ENCODE measurements around the gene LMF1. TPM values are rescaled to one million over a fixed set of nuclear protein-coding genes. Genes with fewer than 3 reads are reported as not detected.

The LMF1 gene
- total RNA-seq, 1 experiment from 2014 or later: 25.9 TPM

DNA sequence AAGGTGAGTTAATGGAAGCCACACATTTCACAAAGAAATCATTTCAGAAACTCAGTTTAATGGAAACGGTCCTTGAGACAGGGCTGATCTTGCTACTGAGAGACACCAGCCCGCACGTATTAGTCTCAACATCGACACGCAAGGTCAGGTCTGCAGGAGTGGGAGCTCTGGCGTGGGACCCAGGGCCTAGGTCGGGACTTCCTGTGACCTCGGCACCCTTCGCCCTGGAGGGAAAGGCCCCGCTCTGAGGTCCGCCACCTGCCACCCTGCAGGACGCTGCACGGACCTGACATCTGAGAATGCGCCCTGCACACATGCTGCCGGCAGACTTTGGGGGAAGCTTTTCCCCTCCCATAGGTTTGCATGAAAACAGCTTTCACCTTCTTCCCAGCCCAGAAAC is 59.7 kb downstream of the LMF1 start:
- no peak for DNase-seq (ENCODE audit: low spot score)
- in situ Hi-C loops (cut with HindIII; ENCODE audit: low sequenced_read_pairs): loop anchor here (10.0 kb wide), 1 partner anchor 74 kb away; the partner anchor contains the start of gene SOX8

DNA sequence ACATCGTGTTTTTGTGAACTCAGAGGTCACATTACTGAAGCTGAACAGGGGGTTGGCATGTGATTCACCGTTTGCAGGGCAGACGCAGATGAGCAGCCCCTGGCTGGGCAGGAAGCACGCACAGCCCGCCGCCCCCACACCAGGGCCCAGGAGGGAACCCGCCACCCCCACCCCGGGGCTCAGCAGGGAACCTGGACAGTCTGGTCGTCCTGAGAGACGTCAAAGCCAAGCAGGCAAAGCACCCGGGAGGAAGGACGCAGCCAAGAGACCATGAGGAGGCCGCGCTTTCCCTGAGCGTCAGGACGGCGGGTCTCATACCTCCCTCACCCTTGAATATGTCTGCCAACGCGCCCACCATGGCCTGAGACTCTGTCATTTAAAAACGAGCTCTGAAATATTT is 60.6 kb downstream of the LMF1 start:
- in situ Hi-C loops (cut with HindIII; ENCODE audit: low sequenced_read_pairs): loop anchor here (10.0 kb wide), 1 partner anchor 75 kb away; the partner anchor contains the start of gene SOX8

DNA sequence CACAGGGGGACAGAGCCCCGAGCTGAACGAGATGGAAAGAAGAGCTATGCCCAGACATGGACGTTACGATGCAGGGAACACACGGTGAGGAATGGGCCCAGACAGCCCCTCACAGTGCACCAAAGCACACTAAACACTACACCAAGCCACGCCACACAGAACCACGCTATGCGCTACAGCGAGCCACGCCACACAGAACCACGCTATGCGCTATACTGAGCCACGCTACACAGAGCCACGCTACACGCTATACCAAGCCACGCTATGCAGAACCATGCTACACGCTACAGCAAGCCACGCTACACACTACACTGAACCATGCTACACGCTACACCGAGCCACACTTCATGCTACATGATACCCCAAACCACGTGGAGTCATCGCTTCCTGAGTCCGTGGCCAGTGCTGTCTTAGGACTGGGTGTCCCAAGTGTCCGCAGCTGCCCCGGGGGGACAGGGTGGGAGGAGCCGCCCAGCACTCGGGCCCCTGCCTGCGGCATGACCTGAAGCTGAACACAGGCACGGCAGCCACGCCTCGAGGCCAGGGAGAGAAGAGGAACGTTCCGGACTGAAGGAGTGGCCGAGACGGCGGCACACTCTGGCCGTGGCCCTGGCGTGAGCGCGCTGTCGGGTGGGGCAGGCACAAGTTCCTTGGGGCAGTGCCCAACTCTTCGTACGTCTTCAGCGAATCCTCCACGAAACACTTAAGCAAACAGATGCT is 61.3 kb downstream of the LMF1 start:
- no peak for DNase-seq (ENCODE audit: low spot score)
- in situ Hi-C loops (cut with HindIII; ENCODE audit: low sequenced_read_pairs): no loop called here

More for the DNA sequence above, 60.6 kb downstream of the LMF1 start:
- no peak for DNase-seq (ENCODE audit: low spot score)

DNA sequence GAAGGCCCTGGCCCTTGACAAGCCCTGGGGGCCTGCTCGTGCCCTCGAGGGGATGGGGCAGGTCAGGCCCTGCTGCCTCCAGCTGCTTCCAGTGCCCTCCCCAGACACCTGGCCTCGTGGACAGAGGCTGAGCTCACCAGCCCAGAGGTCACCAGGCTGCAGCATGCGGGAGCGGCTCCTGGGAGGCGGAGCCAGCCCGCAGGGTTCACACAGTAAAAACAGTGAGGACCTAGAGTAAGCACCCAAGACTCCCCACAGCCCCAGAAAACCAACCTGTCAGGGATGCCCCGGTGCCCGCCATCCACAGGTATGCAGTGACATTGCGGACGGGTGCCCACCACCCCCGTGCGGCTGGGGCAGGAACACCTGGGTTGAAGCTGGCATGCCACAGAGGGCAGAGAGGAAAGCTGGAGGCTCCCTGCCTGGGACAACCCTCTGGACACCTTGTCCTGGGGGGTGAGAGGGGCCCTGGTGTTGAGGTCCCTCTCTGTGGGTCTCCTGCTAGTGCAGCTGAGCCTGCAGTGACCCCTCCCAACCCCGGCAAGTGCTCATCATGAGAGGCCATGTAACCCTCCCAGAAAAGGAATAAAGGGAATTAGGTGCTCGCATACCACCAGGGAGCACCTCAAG is 62.1 kb downstream of the LMF1 start:
- DNase-seq (ENCODE audit: low spot score): no peak
- in situ Hi-C loops (cut with HindIII; ENCODE audit: low sequenced_read_pairs): no loop called here

DNA sequence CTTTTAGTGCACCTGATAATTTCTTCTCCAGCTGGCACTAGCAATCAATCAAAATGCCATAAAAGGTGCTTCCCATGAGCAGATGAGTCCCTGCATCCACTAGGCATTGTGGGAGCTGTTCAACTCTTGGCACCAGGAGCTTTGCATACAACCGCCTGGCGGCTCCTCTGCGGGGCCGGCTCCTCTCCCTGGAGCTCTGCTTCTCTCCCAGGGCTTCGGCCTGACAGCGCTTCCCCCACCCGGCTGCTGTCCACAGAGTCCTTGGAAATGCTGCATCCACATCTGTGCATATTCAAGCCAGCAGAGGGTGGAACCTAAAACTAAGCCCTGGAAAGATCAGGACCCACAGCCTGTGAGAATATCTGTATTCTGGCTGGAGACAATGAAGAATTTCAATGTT is 62.9 kb downstream of the LMF1 start:
- in situ Hi-C loops (cut with HindIII; ENCODE audit: low sequenced_read_pairs): no loop called here

DNA sequence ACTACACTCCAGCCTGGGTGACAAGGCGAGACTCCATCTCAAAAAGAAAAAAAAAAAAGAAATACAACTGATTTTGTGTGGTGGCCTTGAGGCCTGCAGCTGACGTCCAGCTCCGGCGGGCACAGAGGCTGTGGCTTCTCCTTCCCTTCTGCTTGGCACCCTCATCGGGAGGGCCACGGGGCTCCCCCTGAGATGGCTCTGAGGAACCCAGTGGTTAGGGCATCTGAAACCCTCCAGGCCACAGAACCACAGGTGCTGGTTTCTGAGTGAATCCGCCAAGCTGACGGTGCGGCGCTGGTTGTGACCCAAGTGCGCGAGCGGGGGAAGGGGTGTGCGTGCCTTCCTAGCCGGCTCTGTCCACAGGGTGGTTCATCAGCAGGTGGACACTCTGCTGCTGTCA is 63.4 kb downstream of the LMF1 start:
- in situ Hi-C loops (cut with HindIII; ENCODE audit: low sequenced_read_pairs): no loop called here
- DNase-seq (ENCODE audit: low spot score): no peak

More for the DNA sequence above, 62.9 kb downstream of the LMF1 start:
- DNase-seq (ENCODE audit: low spot score): no peak

DNA sequence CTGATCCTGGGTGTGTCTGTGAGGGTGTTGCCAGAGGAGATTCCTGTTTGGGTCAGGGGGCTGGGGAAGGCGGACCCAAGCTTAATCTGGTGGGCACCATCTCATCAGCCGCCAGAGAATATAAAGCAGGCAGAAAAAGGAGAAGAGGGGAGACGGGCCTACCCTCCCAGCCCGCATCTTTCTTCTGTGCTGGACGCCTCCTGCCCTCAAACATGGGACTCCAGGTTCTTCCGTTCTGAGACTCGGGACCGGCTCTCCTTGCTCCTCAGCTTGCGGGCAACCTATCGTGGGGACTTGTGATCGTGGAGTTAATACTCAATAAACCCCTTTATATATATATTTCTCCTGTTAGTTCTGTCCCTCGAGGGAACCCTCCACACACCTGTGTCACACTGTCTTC is 64.5 kb downstream of the LMF1 start:
- no peak for DNase-seq (ENCODE audit: low spot score)
- in situ Hi-C loops (cut with HindIII; ENCODE audit: low sequenced_read_pairs): no loop called here

DNA sequence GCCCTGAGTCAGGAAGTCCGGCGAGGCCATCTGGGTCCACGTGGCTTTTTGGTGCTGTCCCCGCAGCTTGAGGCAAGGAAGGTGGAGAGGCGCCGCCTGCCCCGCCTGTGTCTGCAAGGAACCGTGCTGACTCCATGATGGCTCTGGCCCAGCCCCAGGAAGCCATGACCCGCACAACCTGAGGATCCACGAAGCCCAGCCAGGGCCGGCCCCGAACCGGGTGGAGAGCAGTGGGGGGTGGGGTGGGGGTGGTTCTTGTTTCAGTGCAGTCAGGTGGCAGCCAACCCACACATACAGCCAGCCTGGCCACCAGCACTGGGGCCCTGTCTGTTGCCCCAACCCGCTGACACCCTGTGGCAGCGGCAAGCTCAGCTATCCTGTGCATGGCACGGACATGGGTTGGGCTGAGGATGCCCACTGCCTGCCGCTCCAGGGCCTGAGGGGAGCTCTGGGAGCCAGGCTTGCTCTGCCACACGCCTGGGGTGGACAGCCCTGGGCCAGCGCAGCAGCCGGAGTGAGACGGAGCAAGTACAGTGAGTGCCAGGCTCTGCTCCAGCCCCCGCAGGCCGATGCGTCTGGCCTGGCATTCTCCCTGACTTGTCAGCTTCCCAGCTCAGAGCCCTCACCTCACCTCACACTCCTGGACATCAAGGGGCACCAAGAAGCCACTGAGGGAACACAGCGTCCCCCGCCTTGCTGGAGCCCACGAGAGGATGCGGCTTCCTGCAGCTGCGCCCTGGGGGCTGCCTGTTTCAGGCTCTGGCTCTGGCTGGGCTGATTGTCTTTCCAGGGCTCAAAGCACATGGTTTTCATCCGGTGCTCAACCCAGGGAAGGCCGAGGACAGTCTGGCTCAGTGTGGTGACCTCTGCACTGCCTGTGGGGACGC is 68.8 kb downstream of the LMF1 start:
- in situ Hi-C loops (cut with HindIII; ENCODE audit: low sequenced_read_pairs): no loop called here
- DNase-seq (ENCODE audit: low spot score): peak; percentile 78

DNA sequence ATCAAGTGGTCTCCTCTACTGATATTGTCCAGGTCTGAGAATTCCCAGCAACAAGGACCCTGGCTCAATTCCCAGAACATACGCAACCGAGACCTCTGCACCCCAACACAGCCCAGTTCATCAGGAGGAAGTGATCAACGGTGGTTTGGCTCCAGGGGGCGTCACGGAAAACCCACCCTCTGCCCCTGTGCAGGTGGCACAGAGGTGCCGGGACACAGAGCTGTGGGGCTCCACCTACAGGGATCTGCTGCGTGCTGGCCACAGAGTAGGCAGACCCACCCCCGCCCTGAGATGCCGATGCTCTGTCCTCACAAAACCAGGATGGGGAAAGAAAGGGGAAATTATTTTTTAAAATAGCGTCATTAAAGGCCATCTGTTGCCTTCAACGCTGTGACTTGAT is 69.6 kb downstream of the LMF1 start:
- in situ Hi-C loops (cut with HindIII; ENCODE audit: low sequenced_read_pairs): no loop called here
- DNase-seq (ENCODE audit: low spot score): no peak

DNA sequence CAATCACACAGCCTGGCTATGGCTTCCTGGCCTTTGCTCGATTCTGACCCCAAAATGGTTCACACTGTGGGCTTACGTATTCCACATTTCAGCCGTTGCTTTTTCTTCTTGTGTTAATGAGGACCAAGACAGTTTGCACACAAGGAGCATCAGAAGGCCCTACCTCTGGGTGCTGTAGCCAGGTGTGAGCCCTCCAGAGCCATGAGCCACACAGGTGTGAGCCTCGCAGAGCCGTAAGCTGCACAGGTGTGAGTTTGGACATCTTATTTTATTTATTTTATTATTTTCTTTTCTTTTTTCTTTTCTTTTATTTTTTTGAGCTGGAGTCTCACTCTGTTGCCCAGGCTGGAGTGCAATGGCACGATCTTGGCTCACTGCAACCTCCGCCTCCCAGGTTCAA is 70.6 kb downstream of the LMF1 start:
- no peak for DNase-seq (ENCODE audit: low spot score)
- in situ Hi-C loops (cut with HindIII; ENCODE audit: low sequenced_read_pairs): no loop called here

DNA sequence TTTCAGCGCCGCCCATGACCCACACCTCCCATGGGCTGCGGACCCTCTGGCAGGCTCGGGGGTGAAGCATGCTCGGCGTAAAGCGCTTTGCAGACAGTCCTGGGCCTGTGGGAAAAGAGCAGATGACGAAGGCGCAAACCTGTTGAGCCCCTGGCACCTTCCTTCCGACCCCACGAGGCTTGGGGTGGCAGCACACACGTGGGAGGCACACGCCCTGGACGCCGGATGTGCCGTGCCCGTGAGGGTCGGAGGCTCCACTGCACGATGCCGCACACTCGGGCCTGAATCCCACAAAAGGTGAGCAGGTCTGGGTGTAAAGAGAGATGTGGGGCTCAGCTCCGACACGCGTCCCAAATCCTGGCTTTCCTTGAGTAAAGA is 71.1 kb downstream of the LMF1 start:
- DNase-seq (ENCODE audit: low spot score): no peak
- in situ Hi-C loops (cut with HindIII; ENCODE audit: low sequenced_read_pairs): no loop called here

DNA sequence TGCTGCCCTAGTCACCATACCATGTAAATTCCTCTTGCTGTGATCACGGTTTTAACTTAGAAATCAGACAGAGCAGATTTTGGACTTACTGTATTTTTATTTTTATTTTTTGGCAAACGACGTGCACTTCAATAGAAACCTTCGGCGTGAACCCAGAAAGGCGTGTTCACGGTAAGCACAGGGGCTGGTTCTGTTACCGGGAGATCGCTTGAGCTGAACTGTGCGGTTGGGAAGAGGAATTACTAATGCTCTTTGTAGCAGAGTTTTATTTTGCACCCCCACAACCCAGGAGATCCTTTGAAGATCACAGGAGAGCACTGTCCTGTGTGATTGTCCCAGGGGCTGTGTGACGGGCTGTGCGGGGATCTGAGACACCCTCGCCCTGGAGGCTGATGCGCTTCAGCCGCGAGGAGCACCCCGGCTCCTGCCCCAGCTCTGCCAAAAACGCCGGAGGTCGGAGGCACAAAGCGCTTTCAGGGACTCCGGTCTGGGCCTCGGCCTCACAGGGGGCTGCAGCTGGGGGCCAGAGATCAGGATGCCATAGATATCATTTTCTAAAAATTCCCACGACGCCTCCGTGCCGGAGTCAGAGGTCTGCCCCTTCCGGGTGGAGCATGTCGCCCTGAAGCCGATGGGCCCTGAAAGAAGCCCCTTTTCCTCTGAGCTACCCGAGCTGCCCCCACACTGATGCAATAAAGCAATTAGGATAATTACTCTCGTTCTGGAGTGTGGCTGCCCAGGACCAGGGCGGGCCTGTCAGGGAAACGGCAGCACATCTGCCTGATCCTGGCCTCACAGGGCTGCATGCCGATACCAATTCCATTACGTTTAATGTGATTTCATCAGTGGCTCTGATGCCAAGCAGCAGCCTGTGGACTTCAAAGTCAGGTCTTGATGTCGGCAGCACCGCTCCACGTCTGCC is 71.8 kb downstream of the LMF1 start:
- in situ Hi-C loops (cut with HindIII; ENCODE audit: low sequenced_read_pairs): no loop called here
- no peak for DNase-seq (ENCODE audit: low spot score)

DNA sequence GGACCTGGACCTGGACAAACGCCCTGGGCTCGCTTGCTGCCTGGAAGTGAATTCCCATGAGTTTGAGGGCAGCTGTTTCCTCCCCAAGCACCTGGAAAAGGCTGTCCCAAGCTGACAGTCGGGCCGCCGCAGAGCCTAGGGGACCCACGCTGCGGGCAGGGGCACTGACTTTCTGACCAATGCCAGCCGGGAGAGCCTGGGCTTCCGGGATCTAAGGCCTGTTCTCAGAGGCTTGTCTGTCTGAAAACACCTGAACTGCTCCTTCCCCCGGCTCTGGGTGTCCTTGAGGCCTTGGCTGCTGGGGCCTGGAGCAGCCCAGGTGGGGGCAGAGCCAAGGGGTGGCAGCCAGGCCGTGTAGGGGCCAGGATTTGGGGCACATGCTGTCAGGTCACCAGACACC is 72.6 kb downstream of the LMF1 start:
- in situ Hi-C loops (cut with HindIII; ENCODE audit: low sequenced_read_pairs): no loop called here
- no peak for DNase-seq (ENCODE audit: low spot score)

DNA sequence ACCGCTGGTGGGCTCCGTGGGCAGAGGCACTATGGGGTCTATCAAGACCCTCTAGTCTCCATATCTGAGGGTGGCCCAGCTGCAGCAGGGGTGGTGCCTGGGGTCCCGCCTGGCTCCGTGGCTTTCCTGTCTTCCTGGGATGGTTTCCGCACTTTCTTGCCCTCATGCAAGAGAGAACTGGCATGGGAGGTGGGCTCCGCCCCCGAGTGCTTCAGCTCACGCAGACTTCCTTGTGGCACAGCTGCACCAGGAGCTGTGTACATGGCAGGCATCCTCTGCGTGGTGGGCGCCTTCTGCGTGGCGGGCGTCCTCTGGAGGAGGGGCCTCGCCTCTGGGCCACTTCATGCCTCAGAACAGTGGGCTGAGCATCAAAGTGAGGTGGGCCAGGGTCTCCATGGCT is 73.1 kb downstream of the LMF1 start:
- no peak for DNase-seq (ENCODE audit: low spot score)
- in situ Hi-C loops (cut with HindIII; ENCODE audit: low sequenced_read_pairs): no loop called here

DNA sequence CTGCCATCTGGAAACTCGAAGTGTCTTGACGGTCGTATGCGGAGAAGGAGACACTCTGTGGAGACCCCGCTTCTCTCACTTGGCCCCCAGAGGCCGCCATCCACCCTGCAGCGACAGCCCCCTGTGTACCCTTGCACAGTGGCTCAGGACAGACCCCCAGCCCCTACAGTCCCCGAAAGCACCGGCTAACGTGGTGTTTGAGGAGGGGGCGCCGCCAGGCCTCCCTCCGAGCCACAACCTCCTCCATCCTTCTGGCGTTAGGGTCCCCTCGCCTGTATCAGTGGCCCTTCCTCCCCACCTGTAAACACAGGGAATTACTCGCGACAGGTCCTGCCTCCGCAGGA is 73.6 kb downstream of the LMF1 start:
- in situ Hi-C loops (cut with HindIII; ENCODE audit: low sequenced_read_pairs): no loop called here
- no peak for DNase-seq (ENCODE audit: low spot score)

DNA sequence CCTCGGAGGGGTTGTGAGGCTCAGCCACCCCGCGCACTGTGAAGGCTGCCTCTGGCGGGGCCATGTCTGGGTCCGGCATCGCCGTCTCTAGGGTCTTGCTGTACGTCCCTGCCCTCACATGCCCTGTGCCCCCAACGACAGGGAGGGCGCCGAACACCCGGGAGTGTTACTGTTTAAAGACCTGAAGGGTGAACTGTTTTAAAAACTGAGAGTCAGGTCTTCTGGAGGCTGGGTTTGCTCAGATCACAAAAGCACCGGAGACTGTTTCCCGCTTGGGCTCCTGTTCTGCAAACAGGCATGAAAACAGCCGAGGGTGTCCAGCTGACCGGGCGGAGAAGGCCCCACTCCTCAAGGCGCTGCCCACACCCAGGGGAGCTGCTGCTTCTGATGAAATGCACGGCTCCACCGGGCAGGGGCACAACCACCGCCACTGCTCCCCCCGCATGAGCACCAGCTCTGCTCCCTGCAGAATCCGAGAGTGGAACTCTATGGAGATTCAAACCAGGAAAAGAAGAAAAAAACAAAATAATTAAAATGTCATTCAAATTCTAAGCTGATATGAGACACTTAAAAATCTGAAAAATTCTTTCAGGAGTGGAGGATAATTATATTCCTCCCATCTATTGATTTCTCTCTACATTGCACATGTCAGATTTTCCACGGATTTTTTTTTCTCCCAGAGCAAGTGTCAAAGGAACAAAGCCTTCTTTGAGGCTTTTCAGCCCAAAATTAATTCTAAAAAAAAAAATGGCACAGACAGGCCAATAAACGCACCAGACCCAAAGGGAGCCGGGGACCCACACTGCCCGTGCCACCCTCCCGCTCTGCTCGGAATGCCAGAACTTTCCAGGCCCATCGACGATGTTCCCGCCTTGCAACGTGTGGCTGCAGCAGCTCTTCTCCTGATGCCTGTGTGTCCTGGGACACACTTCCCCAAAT is 74.3 kb downstream of the LMF1 start:
- peak; percentile 1 for DNase-seq (ENCODE audit: low spot score)
- in situ Hi-C loops (cut with HindIII; ENCODE audit: low sequenced_read_pairs): no loop called here

DNA sequence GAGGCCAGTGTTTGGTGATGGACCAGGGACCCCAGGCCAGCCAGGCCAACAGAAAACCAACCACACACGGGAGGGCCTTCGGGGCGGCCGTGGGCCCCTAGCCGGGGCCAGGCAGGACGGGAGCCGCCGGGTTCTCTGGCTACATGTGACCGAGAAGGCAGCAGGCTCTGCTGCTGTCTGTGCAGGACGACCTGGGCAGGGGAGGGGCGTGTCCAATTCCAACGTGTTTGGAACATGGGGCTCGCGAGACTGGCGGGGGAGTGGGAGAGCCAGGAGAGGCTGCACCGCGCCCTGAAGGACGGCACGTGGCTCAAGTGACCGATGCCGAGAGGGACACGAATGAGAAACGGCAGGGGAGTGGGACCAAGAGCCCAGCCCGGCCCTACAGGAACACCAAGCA is 75.4 kb downstream of the LMF1 start:
- in situ Hi-C loops (cut with HindIII; ENCODE audit: low sequenced_read_pairs): no loop called here
- DNase-seq (ENCODE audit: low spot score): no peak

DNA sequence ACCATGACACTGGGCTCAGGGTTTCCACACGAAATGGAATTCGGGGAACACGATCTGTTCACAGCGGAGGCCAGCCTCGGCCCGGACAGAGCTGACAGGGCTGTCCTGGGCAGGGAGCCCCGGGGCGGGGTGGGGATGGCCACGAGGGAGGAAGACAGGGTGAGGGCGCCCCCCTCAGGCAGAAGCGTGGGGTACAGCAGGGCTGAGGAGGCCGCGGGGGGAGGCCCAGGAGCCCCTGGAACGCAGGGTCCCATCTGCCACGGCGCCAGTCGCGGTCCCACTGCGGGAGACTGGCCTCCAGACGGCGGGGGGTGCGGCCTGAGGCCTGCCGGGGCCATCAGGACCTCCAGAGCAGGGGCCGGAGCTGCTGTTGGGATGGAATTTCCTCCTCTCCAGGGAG is 75.9 kb downstream of the LMF1 start:
- DNase-seq (ENCODE audit: low spot score): no peak
- in situ Hi-C loops (cut with HindIII; ENCODE audit: low sequenced_read_pairs): no loop called here

Data from G401 (cell line).